Measurements from ENCODE around the gene TMEM101. TPM values are rescaled to one million over a fixed set of nuclear protein-coding genes. Genes with fewer than 3 reads are reported as not detected.

TMEM101 gene
- polyA plus RNA-seq, 1 of the 3 experiments (the other 2 are of a cell fraction): 62.9 TPM

- ChIA-PET POLR2A (interaction anchor here (1.1 to 2.0 kb wide), 2 partner anchors 14 to 23 kb away, joined by 3 to 4 read pairs; partner anchors contain the start of gene LSM12), CTCF (interaction anchor here (1.1 to 5.3 kb wide), 9 partner anchors 9 to 298 kb away, joined by 3 to 52 read pairs (median 10); partner anchors contain the start of gene G6PC3)
- TF ChIP-seq ELF1 (IDR thresholded peaks at IDR 0.05): no peak
- no peak for TF ChIP-seq CTCF (IDR thresholded peaks at IDR 0.05)
- no peak for TF ChIP-seq USF1 (IDR thresholded peaks at IDR 0.05; ENCODE audit: borderline replicate concordance, low read depth)
- no peak for TF ChIP-seq JUND (IDR thresholded peaks at IDR 0.05)
- TF ChIP-seq RXRA (IDR thresholded peaks at IDR 0.05; ENCODE audit: borderline replicate concordance, low read depth): no peak
- TF ChIP-seq PBX3 (IDR thresholded peaks at IDR 0.05): no peak
- no peak for TF ChIP-seq IRF3 (IDR thresholded peaks at IDR 0.05; ENCODE audit: low read depth, low read length)
- TF ChIP-seq EP300 (IDR thresholded peaks at IDR 0.05; ENCODE audit: borderline replicate concordance in 1 of 2, low read depth in 1 of 2, low read length in 1 of 2): no peak
- TF ChIP-seq ZBTB33 (IDR thresholded peaks at IDR 0.05; ENCODE audit: borderline replicate concordance, low read depth): no peak
- no peak for TF ChIP-seq MEF2A (IDR thresholded peaks at IDR 0.05; ENCODE audit: borderline replicate concordance, low read depth)
- TF ChIP-seq RFX5 (IDR thresholded peaks at IDR 0.05; ENCODE audit: low read length): no peak
- no peak for TF ChIP-seq GABPA (IDR thresholded peaks at IDR 0.05; ENCODE audit: low read depth)
- no peak for TF ChIP-seq USF2 (IDR thresholded peaks at IDR 0.05; ENCODE audit: borderline replicate concordance, low read depth, low read length)
- TF ChIP-seq SMC3 (IDR thresholded peaks at IDR 0.05; ENCODE audit: low read depth, low read length): no peak
- no peak for TF ChIP-seq FOSL2 (IDR thresholded peaks at IDR 0.05; ENCODE audit: borderline replicate concordance, low read depth)
These were observed 28.5 kb upstream of the TMEM101 start for GRCh38 chr17:44043272-44043696.

More at GRCh38 chr17:44043272-44043696, 28.5 kb upstream of the TMEM101 start:
- H3K36me3 ChIP-seq (replicated peaks in 1 of 2; ENCODE audit: control insufficient read depth in 1 of 2, insufficient read depth in 2 of 2, low read length in 1 of 2): peaks cover 6 to 36% of the 10 kb centered on the region in 2 experiments
- no peak overlapping the region for H2AFZ ChIP-seq (ENCODE audit: low read depth)
- no peaks in the 10 kb centered on the region for H3K27me3 ChIP-seq (ENCODE audit: insufficient read depth)
- H3K4me2 ChIP-seq: no peak overlapping the region
- peaks cover 36% of the 10 kb centered on the region for H3F3A ChIP-seq (replicated peaks; ENCODE audit: insufficient read depth)
- H3K9ac ChIP-seq: no peak overlapping the region
- H4K20me1 ChIP-seq (ENCODE audit: insufficient read depth): peaks cover 44% of the 10 kb centered on the region
- no peaks in the 10 kb centered on the region for H3K9me3 ChIP-seq
- H3K9me2 ChIP-seq: no peaks in the 10 kb centered on the region
- 94% methylated on average over 4 of the region's 4 CpGs for WGBS (ENCODE audit: low lambda C conversion rate)
- DNase-seq: no peak
- H3K79me2 ChIP-seq (ENCODE audit: insufficient read depth): peaks cover 98% of the 10 kb centered on the region
- H3K4me3 ChIP-seq (ENCODE audit: low read depth in 2 of 2, low read length in 1 of 2): no peak overlapping the region
- peaks cover 0 to 7% of the 10 kb centered on the region in 2 experiments; a peak in 2 of 4 replicates for H3K4me1 ChIP-seq (ENCODE audit: control insufficient read depth in 1 of 2, insufficient read depth in 2 of 2, low read depth in 1 of 2, low read length in 1 of 2)
- H3K27ac ChIP-seq (ENCODE audit: low read depth in 2 of 2, low read length in 1 of 2): no peak overlapping the region

Data from SK-N-SH (cell line).